ENCODE results near the gene SLC25A4. TPM values are rescaled to one million over a fixed set of nuclear protein-coding genes. Genes with fewer than 3 reads are reported as not detected.
"Not testable (repeated sequence)": the region's sequence is repeated elsewhere in the genome, so short reads cannot be mapped to it uniquely, and the experiment has no call there.

SLC25A4 gene
- total and polyA plus RNA-seq, 12 donors, result 511 to 2,916 (median 1,758) TPM

DNA sequence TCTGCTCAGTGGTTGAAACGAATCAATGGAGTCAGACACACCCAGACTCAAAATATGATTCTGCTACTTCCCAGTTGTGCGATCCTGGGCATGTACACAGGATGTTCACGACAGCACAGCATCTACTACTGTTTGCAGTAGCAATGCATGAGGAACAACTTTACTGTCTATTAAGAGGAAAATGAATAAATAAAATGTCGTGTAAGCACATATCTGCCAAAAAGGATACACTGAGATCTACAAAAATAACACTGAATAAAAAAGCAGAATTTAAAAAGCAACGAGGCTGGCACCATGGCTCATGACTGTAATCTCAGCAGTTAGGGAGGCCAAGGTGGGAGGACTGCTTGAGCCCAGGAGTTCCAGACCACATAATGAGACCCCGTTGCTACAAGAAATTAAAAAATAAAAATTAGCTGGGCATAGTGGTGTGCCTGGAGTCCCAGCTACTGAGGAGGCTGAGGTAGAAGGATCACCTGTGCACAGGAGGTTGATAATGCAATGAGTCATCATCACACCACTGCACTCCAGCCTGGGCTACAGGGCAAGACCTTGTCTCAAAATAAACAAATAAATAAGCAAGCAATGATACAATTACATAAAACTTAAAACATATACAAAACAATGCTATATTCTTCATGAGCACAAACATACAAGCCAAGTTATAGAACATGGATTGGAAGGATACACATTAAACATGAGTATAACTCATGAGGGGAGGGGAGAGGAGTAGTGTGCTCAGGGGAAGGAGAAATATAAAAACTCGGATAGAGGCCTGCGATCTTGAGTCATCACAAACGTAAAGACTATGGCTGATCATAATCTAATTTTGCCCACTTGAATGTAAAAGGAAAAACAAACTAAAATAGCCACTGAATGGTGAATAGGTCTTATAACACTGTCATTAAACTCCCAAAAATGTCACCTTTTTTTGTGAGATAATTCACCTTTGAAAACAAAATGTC, 52.1 kb downstream of the SLC25A4 start:
- Histone ChIP-seq H3K27ac (no peak overlapping the region), H3K4me1 (no peaks in the 10 kb centered on the region), H3K36me3 (peaks cover 0 to 25% (median 5%) of the 10 kb centered on the region in 9 donors), H3K9me3 (no peaks in the 10 kb centered on the region), H3K27me3 (no peaks in the 10 kb centered on the region), H3K4me3 (no peak overlapping the region)
- DNase-seq (no peak), ATAC-seq (no peak)
- WGBS, 2 donors, result 76 to 80% methylated on average over 9 of the region's 9 CpGs
- TF ChIP-seq, protein P1, sequence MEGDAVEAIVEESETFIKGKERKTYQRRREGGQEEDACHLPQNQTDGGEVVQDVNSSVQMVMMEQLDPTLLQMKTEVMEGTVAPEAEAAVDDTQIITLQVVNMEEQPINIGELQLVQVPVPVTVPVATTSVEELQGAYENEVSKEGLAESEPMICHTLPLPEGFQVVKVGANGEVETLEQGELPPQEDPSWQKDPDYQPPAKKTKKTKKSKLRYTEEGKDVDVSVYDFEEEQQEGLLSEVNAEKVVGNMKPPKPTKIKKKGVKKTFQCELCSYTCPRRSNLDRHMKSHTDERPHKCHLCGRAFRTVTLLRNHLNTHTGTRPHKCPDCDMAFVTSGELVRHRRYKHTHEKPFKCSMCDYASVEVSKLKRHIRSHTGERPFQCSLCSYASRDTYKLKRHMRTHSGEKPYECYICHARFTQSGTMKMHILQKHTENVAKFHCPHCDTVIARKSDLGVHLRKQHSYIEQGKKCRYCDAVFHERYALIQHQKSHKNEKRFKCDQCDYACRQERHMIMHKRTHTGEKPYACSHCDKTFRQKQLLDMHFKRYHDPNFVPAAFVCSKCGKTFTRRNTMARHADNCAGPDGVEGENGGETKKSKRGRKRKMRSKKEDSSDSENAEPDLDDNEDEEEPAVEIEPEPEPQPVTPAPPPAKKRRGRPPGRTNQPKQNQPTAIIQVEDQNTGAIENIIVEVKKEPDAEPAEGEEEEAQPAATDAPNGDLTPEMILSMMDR (IDR thresholded peaks at IDR 0.05), result no peak
- intact Hi-C loops (cut with DNase I), result no loop called here

DNA sequence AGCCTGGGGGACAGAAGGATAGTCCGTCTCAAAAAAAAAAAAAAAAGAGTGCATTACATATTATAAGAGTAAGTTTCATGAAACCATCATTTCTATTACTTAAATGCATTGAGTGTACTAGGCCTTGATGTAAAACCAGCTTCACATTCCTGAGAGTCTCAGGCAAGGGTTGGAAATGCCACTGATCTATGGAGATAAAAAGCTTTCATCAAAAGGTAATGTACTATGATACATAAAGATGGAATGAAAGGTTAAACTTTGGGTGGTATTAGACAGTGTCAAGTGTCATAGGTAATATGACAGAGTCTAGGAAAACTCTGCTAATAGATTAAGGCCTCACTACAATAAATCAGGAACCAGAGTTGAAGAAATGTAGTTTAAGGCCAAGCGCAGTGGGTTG, 53.4 kb downstream of the SLC25A4 start:
- Histone ChIP-seq H3K4me3 (no peak overlapping the region), H3K36me3 (peaks cover 0 to 17% (median 0%) of the 10 kb centered on the region in 9 donors), H3K4me1 (peaks cover 0 to 1% (median 0%) of the 10 kb centered on the region in 9 donors), H3K9me3 (no peaks in the 10 kb centered on the region), H3K27me3 (no peaks in the 10 kb centered on the region), H3K27ac (no peak overlapping the region)
- TF ChIP-seq, protein P1 (IDR thresholded peaks at IDR 0.05), result no peak
- 98 to 100% methylated on average over 2 of the region's 2 CpGs for WGBS, 2 donors
- no peak for ATAC-seq
- intact Hi-C loops (cut with DNase I), result no loop called here
- no peak for DNase-seq

DNA sequence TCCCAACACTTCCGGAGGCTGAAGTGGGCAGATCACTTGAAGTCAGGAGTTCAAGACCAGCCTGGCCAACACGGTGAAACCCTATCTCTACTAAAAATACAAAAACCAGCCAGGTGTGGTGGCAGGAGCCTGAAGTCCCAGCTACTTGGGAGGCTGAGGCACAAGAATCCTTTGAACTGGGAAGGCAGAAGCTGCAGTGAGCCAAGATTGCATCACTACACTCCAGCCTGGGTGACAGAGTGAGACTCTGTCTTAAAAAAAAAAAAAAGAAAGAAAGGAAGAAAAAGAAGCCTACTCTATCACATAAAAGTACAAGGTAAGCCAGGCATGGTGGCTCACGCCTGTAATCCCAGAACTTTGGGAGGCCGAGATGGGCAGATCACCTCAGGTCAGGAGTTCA, 55.1 kb downstream of the SLC25A4 start:
- H3K27ac ChIP-seq; H3K27me3 ChIP-seq; DNase-seq; H3K9me3 ChIP-seq; H3K4me3 ChIP-seq; ATAC-seq; intact Hi-C loops (cut with DNase I): not testable (repeated sequence)
- WGBS, 2 donors, result 97% methylated on average over 4 of the region's 4 CpGs
- H3K36me3 ChIP-seq, result peaks cover 0 to 17% (median 0%) of the 10 kb centered on the region in 9 donors
- H3K4me1 ChIP-seq, result peaks cover 0 to 19% (median 14%) of the 10 kb centered on the region in 9 donors

Other genes starting within 250 kb of the SLC25A4 start
- not detected for gene HELT, start 124.8 kb upstream of the SLC25A4 start, total RNA-seq
- gene HELT, start 124.8 kb upstream of the SLC25A4 start, polyA plus RNA-seq, result not detected
- 10 to 100 TPM; 10.6 to 20.9 (median 13.0) TPM for gene CFAP97, start 60.7 kb downstream of the SLC25A4 start, total RNA-seq
- 1 to 10 TPM; 3.3 to 4.0 TPM for gene CFAP97, start 60.7 kb downstream of the SLC25A4 start, polyA plus RNA-seq
- gene SNX25, start 66.3 kb downstream of the SLC25A4 start, total RNA-seq, result 10 to 100 TPM in 3 of 10 donors, 1 to 10 TPM in 7; 7.4 to 12.6 (median 9.8) TPM
- 1 to 10 TPM; 4.4 to 6.3 TPM for gene SNX25, start 66.3 kb downstream of the SLC25A4 start, polyA plus RNA-seq